Astrocyte (in vitro differentiated cells and primary cell): ENCODE data around the gene TFE3. TPM values are rescaled to one million over a fixed set of nuclear protein-coding genes. Genes with fewer than 3 reads are reported as not detected.
A peak's percentile ranks its signal among the peaks of the same experiment; 100 is the strongest.

Experiments used
- DNase-seq: peaks from one replicate; pipeline ENCODE4 v3.0.0-alpha.2; 2010; ENCODE audit warnings: low read depth
- FAIRE-seq: peaks from 2 replicates; lab custom pipeline; 2011; peaks lifted over from hg19 to GRCh38; lab: Jason Lieb, UNC
- H2AFZ ChIP-seq: 2 replicates; pipeline ENCODE4 v1.6.0; 2012; ENCODE audit warnings: low read depth, low read length, inconsistent platforms
- H3K27ac ChIP-seq: 2 replicates; pipeline ENCODE4 v1.5.1; 2011; ENCODE audit warnings: low read depth, low read length, inconsistent platforms
- H3K27me3 ChIP-seq: 2 replicates; pipeline ENCODE4 v1.6.0; 2011; ENCODE audit warnings: low read length, inconsistent platforms; ENCODE audit not compliant: insufficient read depth
- H3K36me3 ChIP-seq: 2 replicates; pipeline ENCODE4 v1.5.1; 2011; ENCODE audit warnings: low read length, inconsistent platforms; ENCODE audit not compliant: insufficient read depth
- H3K4me1 ChIP-seq: 2 replicates; pipeline ENCODE4 v1.5.1; 2011; ENCODE audit warnings: low read length, inconsistent platforms; ENCODE audit not compliant: insufficient read depth
- H3K4me2 ChIP-seq: 2 replicates; pipeline ENCODE4 v1.6.0; 2012; ENCODE audit warnings: low read length, inconsistent platforms
- H3K4me3 ChIP-seq: 2 replicates; pipeline ENCODE4 v1.5.1; 2011; ENCODE audit warnings: low read depth, mild to moderate bottlenecking, low read length, inconsistent platforms; ENCODE audit not compliant: insufficient read depth
- H3K79me2 ChIP-seq: 2 replicates; pipeline ENCODE4 v1.6.0; 2012; ENCODE audit warnings: mild to moderate bottlenecking, low read length, inconsistent platforms; ENCODE audit not compliant: insufficient read depth
- H3K9ac ChIP-seq: 2 replicates; pipeline ENCODE4 v1.6.0; 2012; ENCODE audit warnings: mild to moderate bottlenecking, low read length, inconsistent platforms
- H3K9me3 ChIP-seq: 2 replicates; pipeline ENCODE4 v1.5.1; 2012; ENCODE audit warnings: low read depth, mild to moderate bottlenecking, low read length, inconsistent platforms; ENCODE audit not compliant: insufficient read depth
- H4K20me1 ChIP-seq: 2 replicates; pipeline ENCODE4 v1.6.0; 2012; ENCODE audit warnings: low read length, inconsistent platforms; ENCODE audit not compliant: insufficient read depth
- H3K27ac Mint-ChIP-seq: one replicate; pipeline ENCODE4 v1.8.0; 2021; ENCODE audit warnings: mild to moderate bottlenecking, mixed read lengths; ENCODE audit not compliant: unreplicated experiment
- H3K27me3 Mint-ChIP-seq: one replicate; pipeline ENCODE4 v1.8.0; 2021; ENCODE audit warnings: low read depth, mixed read lengths; ENCODE audit not compliant: unreplicated experiment
- H3K36me3 Mint-ChIP-seq: one replicate; pipeline ENCODE4 v1.8.0; 2021; ENCODE audit warnings: low read depth, mixed read lengths; ENCODE audit not compliant: unreplicated experiment
- H3K4me1 Mint-ChIP-seq: one replicate; pipeline ENCODE4 v1.8.0; 2021; ENCODE audit warnings: low read depth, mixed read lengths; ENCODE audit not compliant: unreplicated experiment
- H3K4me3 Mint-ChIP-seq: one replicate; pipeline ENCODE4 v1.8.0; 2021; ENCODE audit warnings: mild to moderate bottlenecking, moderate library complexity, mixed read lengths; ENCODE audit not compliant: unreplicated experiment
- H3K9me3 Mint-ChIP-seq: one replicate; pipeline ENCODE4 v1.8.0; 2021; ENCODE audit warnings: mild to moderate bottlenecking, mixed read lengths; ENCODE audit not compliant: unreplicated experiment
- CTCF ChIP-seq: IDR thresholded peaks from 2 replicates; pipeline ENCODE4 v1.5.1; 2011; ENCODE audit warnings: low read depth, mild to moderate bottlenecking, inconsistent platforms, low read length, moderate library complexity; ENCODE audit not compliant: insufficient read depth
- EZH2 ChIP-seq: IDR thresholded peaks from 2 replicates; pipeline ENCODE4 v1.6.1; 2012; ENCODE audit warnings: mild to moderate bottlenecking, low read length, inconsistent platforms; ENCODE audit not compliant: insufficient read depth
- total RNA-seq: library from RNA; stranded (reverse); gene quantifications from 2 replicates; pipeline ENCODE4 v1.2.1, GENCODE V29; 2021

TFE3 gene
- total RNA-seq, 1 donor from 2014 or later, result 53.4 TPM

- no peaks in the 10 kb centered on the region for H3K9me3 ChIP-seq
- no peaks in the 10 kb centered on the region for H3K27me3 ChIP-seq
- H3K27ac ChIP-seq, result no peak overlapping the region
- Mint-ChIP-seq H3K9me3 (no peaks in the 10 kb centered on the region), H3K36me3 (peaks cover 7% of the 10 kb centered on the region), H3K27ac (no peak overlapping the region), H3K4me1 (no peaks in the 10 kb centered on the region), H3K27me3 (no peaks in the 10 kb centered on the region), H3K4me3 (no peak overlapping the region)
- no peaks in the 10 kb centered on the region for H3K79me2 ChIP-seq
- H3K4me3 ChIP-seq, result no peak overlapping the region
- FAIRE-seq (no peak), DNase-seq (no peak)
- H3K36me3 ChIP-seq, result peaks cover 3% of the 10 kb centered on the region
- peaks cover 4% of the 10 kb centered on the region for H4K20me1 ChIP-seq
- H3K4me1 ChIP-seq, result no peaks in the 10 kb centered on the region
- no peak overlapping the region for H2AFZ ChIP-seq
- H3K9ac ChIP-seq, result no peak overlapping the region
- no peak overlapping the region for H3K4me2 ChIP-seq
- TF ChIP-seq EZH2 (no peak), CTCF (no peak)
Measured at GRCh38 chrX:48992341-48992740, 50.8 kb downstream of the TFE3 start.

- Histone ChIP-seq H3K27me3 (no peaks in the 10 kb centered on the region), H3K4me1 (no peaks in the 10 kb centered on the region), H3K27ac (no peak overlapping the region), H2AFZ (no peak overlapping the region), H3K36me3 (peaks cover 6% of the 10 kb centered on the region), H3K79me2 (no peaks in the 10 kb centered on the region), H3K4me3 (no peak overlapping the region), H4K20me1 (no peaks in the 10 kb centered on the region), H3K4me2 (no peak overlapping the region), H3K9ac (no peak overlapping the region), H3K9me3 (no peaks in the 10 kb centered on the region)
- Mint-ChIP-seq H3K36me3 (peaks cover 2% of the 10 kb centered on the region), H3K27ac (no peak overlapping the region), H3K4me1 (no peaks in the 10 kb centered on the region), H3K4me3 (no peak overlapping the region), H3K27me3 (no peaks in the 10 kb centered on the region), H3K9me3 (no peaks in the 10 kb centered on the region)
- DNase-seq (no peak), FAIRE-seq (no peak)
- no peak for TF ChIP-seq EZH2
- no peak for TF ChIP-seq CTCF
Measured at GRCh38 chrX:48989483-48989882, 53.7 kb downstream of the TFE3 start.

- Histone ChIP-seq H3K79me2 (no peaks in the 10 kb centered on the region), H3K4me2 (no peak overlapping the region), H4K20me1 (no peaks in the 10 kb centered on the region), H3K27me3 (no peaks in the 10 kb centered on the region), H3K4me3 (no peak overlapping the region), H2AFZ (no peak overlapping the region), H3K9ac (no peak overlapping the region), H3K27ac (no peak overlapping the region), H3K36me3 (peaks cover 5% of the 10 kb centered on the region), H3K4me1 (no peaks in the 10 kb centered on the region), H3K9me3 (no peaks in the 10 kb centered on the region)
- no peak overlapping the region for H3K4me3 Mint-ChIP-seq
- H3K4me1 Mint-ChIP-seq, result no peaks in the 10 kb centered on the region
- H3K27ac Mint-ChIP-seq, result no peak overlapping the region
- DNase-seq (no peak), FAIRE-seq (peak; percentile 26)
- no peaks in the 10 kb centered on the region for H3K9me3 Mint-ChIP-seq
- TF ChIP-seq CTCF (no peak), EZH2 (no peak)
- H3K27me3 Mint-ChIP-seq, result no peaks in the 10 kb centered on the region
- H3K36me3 Mint-ChIP-seq, result peaks cover 2% of the 10 kb centered on the region
Measured at GRCh38 chrX:48983896-48984295, 59.3 kb downstream of the TFE3 start.
